ENCODE measurements around the gene DYRK3. TPM values are rescaled to one million over a fixed set of nuclear protein-coding genes. Genes with fewer than 3 reads are reported as not detected.

The DYRK3 gene
- total and polyA plus RNA-seq, 9 of the 15 experiments (the other 6 are each of a cell fraction or from before 2014, with no cell fraction given) = 4.5 to 33.7 (median 25.7) TPM

GRCh38 chr1:206672844-206673758 is 37.8 kb downstream of the DYRK3 start (continued):
- peak; percentile 99 for TF ChIP-seq PBX2 (CRISPR knock-in tag; IDR thresholded peaks at IDR 0.05; ENCODE audit: low read depth)
- TF ChIP-seq PBX2 (tag; conservative IDR thresholded peaks at IDR 0.05; ENCODE audit: low read depth) = peak; percentile 100
- peak; percentile 99 for TF ChIP-seq ARID1B (IDR thresholded peaks at IDR 0.05)
- peak; percentile 93 for TF ChIP-seq ELF4 (CRISPR knock-in tag; IDR thresholded peaks at IDR 0.05)
- TF ChIP-seq SMAD1 (IDR thresholded peaks at IDR 0.05; ENCODE audit: low read depth, low read length, partially characterized antibody) = no peak
- TF ChIP-seq RNF2 (IDR thresholded peaks at IDR 0.05) = peak; percentile 94
- TF ChIP-seq TRIM24 (IDR thresholded peaks at IDR 0.05) = peak; percentile 73 to 90
- peak; percentile 72 for TF ChIP-seq ELF1 (tag; IDR thresholded peaks at IDR 0.05)
- no peak for TF ChIP-seq ETS2 (tag; IDR thresholded peaks at IDR 0.05; ENCODE audit: borderline replicate concordance, poor library complexity, severe bottlenecking)
- peak; percentile 72 for TF ChIP-seq SMARCA5 (IDR thresholded peaks at IDR 0.05)
- peak; percentile 92 for TF ChIP-seq FOXM1 (IDR thresholded peaks at IDR 0.05; ENCODE audit: low read depth)
- no peak for TF ChIP-seq FOXM1 (CRISPR knock-in tag; IDR thresholded peaks at IDR 0.05; ENCODE audit: low read depth)
- peak; percentile 87 for TF ChIP-seq ZNF197 (CRISPR knock-in tag; IDR thresholded peaks at IDR 0.05; ENCODE audit: low read depth)
- no peak for TF ChIP-seq MCM5 (IDR thresholded peaks at IDR 0.05; ENCODE audit: low read depth)
- TF ChIP-seq RFX5 (IDR thresholded peaks at IDR 0.05; ENCODE audit: low read depth, low read length) = no peak
- TF ChIP-seq, protein P1, sequence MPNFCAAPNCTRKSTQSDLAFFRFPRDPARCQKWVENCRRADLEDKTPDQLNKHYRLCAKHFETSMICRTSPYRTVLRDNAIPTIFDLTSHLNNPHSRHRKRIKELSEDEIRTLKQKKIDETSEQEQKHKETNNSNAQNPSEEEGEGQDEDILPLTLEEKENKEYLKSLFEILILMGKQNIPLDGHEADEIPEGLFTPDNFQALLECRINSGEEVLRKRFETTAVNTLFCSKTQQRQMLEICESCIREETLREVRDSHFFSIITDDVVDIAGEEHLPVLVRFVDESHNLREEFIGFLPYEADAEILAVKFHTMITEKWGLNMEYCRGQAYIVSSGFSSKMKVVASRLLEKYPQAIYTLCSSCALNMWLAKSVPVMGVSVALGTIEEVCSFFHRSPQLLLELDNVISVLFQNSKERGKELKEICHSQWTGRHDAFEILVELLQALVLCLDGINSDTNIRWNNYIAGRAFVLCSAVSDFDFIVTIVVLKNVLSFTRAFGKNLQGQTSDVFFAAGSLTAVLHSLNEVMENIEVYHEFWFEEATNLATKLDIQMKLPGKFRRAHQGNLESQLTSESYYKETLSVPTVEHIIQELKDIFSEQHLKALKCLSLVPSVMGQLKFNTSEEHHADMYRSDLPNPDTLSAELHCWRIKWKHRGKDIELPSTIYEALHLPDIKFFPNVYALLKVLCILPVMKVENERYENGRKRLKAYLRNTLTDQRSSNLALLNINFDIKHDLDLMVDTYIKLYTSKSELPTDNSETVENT (CRISPR knock-in tag; IDR thresholded peaks at IDR 0.05) = no peak
- TF ChIP-seq HNRNPL (IDR thresholded peaks at IDR 0.05; ENCODE audit: low read depth, low read length) = no peak
- TF ChIP-seq PKNOX1 (IDR thresholded peaks at IDR 0.05) = peak; percentile 98
- TF ChIP-seq ZNF175 (CRISPR knock-in tag; IDR thresholded peaks at IDR 0.05; ENCODE audit: low read depth) = peak; percentile 87
- TF ChIP-seq POLR2H (tag; IDR thresholded peaks at IDR 0.05; ENCODE audit: low read depth) = no peak
- TF ChIP-seq RBM34 (IDR thresholded peaks at IDR 0.05; ENCODE audit: borderline replicate concordance, insufficient read depth, low read length) = no peak
- peak; percentile 76; the same call in 1 of the 2 replicates for TF ChIP-seq BHLHE40 (IDR thresholded peaks at IDR 0.05; ENCODE audit: low read length)
- TF ChIP-seq NCOR1 (IDR thresholded peaks at IDR 0.05) = peak; percentile 98
- TF ChIP-seq ZNF76 (CRISPR knock-in tag; IDR thresholded peaks at IDR 0.05; ENCODE audit: borderline replicate concordance) = 0 out of 2 replicates have a peak, but pooled peaks have one; percentile 42
